NCI-H226 (cell line): ENCODE measurements around the gene STIM1.

Experiments
- DNase-seq: peaks from one replicate; pipeline ENCODE4 v3.0.0-alpha.2; 2015

STIM1 gene

DNA sequence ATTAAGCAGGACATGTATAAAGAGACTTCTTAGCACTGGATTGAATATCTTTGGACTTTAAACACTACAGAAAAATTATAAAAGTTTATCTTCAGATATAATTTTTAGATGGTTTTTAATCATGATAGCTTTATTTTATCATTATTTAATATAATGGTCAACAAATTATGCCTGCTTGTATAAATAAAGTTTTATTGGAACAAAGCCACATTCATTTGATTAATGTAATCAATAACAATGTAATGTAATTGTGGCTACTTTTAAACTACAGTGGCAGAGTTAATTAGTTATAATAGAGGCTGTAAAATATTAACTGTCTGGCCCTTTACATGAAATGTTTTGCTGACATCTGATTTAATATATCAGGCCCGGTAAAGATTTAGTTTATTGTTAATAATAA is 70.0 kb downstream of the STIM1 start:
- no peak for DNase-seq

DNA sequence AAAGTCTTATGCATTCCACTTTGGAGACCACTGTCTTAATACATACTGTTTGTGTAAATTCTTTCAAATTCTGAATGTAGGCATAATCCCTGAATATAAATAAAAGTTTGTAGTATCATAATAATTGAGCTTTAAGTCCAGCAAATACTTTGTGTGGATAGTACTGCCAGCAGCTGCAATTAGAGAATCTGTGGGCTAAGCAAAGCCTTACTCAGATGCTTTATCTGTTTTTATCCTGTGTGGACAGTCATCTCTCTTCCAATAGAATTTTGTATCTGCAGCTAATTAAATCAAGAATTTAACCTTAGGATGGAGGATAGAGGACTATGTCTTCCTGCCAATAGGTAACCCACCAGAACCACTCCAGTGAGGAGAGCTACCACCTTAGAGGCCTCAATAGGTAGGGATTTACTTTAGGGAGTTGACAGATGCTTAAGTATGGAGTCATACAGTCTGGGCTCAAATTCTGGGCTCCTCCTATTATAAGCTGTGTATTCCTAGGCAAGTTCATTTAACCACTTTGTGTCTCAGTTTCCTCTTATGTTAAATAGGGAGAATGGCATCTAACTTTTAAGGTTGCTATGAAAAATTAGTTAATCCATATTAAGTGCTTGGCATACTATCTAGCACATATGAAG is 71.1 kb downstream of the STIM1 start:
- peak; percentile 20 for DNase-seq

DNA sequence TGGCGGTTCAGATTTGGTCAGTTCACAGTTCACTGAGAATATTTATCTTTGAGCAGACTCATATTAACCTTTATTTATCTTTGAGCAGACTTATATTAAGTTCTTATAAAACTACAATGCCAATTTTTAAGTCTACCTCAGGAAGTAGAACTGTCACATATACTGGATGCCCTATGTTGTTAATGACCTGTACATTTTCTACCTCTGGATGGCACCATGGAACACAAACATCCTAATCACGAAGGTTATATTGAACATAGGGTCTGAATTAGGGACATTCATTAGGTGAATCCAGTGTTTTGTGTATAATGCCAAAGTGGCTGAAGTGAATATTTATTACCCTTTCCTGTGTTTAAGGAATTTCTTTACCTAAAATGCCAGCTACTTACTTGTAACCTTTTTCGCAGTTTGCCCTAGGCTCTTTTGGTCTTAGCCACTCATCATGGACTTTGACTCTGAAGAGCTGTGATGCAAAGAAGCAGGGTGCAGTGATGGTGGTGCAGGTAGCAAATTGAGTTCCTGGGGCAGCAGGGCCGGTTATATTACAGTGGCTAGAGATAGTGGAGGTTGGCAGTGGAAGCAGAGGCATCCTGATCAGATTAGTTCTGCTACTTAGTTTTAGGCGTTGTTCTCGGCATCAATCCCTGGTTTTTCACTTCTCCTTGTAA is 71.8 kb downstream of the STIM1 start:
- no peak for DNase-seq

DNA sequence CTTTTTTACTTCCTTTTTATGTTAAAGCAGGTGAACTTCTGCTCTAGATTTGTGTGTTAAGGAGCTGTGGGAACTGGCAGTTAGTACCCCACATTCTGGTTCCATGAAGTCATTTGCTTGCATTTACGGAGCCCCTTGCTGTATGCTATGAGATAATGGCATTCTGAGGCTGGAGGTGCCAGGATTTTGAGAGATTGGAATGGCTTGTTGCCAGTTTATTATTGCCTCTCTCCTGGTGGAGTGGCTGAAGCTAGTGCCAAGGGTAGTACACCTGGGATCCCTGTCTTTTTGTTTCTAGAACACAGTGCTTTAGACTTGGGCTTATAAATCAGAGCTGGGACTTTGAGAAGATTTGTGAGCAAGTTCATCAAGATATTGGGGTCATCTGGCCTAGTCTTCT is 73.8 kb downstream of the STIM1 start:
- peak; percentile 80 for DNase-seq

DNA sequence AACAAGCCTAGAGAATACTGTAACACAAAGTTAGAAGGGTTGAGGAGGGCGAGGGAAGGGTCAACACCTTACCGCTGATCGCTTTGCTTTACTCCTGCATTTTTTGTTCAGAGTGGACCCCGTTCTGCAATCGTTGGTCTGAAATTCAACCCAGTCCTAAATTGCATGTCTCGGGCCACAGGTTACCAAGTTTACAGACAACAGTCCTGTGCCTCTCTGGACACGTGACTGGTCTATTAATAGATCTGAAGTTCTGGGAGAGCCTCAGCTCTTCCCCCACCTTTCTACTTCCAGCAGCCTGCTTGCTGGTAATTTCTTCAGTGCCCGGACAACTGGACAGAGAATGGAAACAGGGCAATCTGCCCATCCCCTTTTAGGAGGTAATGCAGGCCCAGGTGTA is 74.2 kb downstream of the STIM1 start:
- no peak for DNase-seq

DNA sequence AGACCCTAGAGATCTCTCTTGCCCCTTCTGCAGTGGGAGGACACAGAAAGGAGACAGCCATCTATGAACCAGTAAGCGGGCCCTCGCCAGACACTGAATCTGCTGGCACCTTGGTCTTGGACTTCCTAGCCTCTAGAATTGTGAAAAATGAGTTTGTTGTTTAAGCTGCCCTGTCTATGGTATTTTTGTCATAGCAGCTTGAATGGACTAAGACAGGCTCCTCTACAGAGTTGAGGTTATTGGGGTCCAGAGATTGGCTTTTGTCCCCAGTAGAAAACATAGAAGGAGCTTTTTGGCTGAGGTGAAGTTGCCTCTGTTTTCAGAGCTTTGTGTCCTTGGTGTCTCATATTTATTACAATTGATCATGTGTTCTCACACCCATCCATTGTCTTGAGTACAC is 77.2 kb downstream of the STIM1 start:
- DNase-seq: no peak

DNA sequence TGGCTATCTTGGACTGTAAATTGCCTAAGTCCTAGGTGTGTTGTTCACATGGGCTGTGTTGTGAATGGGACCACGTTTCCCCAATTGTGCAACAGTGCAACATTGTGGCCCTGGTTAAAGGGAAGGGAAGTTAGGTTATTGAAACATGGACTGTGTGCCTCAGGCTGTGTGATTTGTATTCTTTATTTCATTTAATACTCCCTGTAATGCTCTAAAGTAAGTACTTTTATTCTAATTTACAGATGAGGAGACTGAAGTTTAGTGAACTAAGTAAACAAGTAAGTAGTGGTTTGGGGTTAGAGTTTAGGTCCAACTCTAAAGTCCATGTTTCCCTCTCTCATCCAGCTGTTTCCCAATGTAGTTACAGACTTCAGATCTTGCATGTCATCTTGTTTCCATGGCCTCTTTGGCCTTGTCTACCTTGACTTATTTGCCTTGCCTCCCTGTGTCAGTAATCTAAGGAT is 77.7 kb downstream of the STIM1 start:
- no peak for DNase-seq

DNA sequence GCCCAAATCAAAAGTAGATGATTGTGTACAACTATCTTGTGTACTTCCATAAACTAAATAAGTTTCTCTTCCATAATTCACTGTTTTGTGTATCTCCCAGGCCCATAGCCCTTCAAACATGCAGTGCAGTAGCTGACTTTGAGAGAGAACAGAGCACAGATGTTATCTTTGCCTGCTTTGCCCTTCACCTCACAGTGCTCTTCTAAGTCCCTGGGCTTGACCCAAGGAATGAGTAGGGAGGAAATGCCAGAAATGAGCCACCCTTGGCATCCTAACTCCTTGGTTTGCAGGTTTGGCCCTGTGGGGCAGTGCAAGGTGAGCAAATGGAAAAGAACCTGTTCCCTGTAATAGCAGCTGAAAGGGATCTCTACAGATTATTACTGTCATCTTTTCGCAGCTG is 79.2 kb downstream of the STIM1 start:
- no peak for DNase-seq

DNA sequence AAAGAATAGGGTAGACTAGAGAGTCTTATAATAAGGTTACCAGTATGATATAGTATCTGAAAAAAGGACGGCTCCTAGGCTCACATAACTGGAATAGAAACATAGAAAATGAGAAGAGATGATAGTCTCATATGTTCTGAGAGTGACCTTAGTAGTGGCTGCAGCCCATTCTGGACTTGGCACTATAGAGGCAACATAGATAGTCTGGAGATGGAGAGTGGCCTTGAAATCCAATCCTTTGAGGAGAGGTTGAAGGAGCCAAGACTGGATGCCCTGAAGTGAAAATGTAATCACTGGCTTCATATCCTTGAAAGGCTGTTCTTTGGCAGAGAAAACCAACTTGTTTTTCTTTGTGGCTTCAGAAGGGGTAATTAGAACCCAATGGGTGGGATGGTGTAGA is 81.1 kb downstream of the STIM1 start:
- DNase-seq: no peak

DNA sequence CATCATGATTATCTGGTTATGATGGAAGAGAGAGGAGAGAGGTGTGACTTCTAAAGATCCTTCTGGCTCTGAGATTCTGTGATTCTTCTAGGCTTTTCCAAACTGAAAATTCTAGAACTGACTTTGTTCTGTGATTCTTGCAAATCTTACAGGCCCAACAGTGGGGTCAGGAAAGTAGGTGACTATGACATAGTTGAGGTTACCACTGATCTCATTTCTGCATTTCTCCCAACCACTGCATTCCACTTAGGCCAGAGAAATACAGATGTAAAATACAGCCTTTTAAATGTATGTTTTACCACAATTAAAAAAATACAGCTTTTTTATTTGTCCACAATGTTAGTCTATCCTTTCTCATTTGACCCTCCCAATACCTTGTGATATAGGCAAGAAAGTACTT is 83.7 kb downstream of the STIM1 start:
- peak; percentile 31 for DNase-seq

DNA sequence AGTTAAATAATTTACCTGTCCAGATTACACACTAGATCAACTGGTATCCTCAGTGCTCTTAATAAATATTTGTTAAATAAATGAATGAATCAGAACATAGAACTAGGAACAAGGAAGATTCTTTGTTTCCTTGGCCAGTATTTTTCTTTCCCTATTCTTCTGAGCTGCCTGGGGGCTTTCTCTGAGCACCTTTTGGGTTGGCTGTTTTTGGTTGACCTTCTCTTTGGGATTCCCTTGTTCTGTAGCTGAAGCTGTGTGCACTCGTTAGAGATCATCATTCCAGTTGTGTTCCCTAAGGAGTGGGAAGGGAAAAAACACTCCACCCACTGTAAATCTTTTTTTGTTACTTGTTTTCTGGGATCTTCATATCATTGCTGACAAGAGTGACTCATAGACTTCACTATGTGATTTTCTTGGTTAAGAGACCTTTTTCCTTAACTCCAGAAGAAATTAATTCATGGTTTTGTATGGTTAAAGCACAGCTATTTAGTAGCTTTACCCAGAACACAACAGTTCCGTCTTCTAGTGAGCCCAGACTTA is 84.3 kb downstream of the STIM1 start:
- no peak for DNase-seq

DNA sequence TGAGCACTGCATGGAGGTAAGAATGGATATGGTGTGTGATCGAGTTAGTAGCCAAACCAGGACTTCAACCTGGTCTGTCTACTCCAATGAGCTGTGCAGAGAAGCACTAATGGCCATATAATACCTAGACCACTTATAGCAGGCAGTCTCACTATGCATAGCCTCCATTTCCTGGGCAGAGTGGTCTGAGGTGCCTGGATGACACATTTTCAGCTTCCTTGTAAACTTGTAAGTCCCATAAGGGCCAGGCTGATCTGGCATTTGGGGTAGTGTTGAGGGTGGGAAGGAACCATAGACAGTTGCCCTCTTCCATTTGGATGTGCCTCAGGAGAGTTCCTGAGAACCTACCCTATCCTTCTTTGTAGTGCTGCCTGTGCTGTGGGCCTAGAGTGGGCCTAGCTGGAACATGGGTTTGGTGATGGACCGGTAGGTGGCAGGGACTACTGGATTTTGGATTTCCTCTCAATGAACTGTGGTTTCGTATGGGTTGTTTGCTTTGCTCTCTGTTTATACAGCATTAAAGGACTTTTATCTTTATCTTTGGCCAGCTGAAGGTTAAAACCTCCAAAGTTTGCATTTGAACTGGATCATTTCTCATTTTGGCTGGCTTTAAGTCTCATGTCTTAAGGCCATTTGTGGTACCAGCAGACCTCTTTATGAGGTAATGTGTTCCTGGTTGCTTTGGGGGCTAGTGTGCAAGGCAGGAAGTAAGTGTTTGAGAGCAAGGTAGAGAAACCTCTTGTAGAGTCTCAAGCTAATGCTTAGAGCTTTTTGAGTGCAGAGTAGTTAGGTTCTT is 86.9 kb downstream of the STIM1 start:
- no peak for DNase-seq

DNA sequence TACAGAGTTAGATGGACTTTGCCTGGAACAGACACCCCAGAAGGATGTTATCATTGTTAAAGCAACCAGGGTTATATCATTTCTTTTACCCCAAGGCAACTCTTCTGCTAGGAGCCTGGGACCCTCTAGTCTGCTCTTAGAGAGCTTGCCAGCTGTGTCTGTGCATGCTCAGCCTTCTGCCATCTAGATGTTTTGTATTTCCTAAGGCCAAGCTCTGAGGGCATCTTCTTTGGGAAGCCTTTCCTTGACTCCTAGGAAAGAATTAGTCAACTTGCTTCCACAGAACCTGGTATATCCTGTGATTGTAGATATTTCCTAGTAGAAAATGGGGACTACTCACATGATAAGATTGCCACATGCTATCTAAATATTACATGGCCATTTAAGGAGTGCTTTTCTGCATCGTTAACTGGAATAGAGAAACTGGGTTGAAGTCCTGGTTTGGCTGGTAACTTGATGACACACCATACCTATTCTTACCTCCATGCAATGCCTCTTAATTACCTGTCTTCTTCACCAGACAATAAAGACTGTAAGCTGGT is 87.6 kb downstream of the STIM1 start:
- DNase-seq: no peak

DNA sequence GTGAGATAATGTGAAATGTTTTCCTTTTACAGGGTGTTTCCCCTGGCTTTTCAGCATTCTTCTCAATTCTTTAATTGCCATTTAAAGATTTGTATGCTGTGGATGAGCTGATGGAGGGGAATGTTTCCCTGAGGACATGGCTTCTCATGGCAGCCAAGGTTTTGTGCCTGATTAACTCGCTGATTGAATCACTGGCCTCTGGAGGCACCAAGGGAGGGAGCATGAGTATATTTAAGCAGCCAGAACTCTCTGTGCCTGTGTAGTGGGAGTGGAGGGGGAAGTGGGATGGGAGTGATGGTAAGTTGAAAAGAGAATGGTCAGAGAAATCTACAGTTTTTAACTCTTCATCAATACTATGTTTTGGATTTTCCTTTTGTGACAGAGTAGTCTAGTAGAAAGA is 88.7 kb downstream of the STIM1 start:
- no peak for DNase-seq

DNA sequence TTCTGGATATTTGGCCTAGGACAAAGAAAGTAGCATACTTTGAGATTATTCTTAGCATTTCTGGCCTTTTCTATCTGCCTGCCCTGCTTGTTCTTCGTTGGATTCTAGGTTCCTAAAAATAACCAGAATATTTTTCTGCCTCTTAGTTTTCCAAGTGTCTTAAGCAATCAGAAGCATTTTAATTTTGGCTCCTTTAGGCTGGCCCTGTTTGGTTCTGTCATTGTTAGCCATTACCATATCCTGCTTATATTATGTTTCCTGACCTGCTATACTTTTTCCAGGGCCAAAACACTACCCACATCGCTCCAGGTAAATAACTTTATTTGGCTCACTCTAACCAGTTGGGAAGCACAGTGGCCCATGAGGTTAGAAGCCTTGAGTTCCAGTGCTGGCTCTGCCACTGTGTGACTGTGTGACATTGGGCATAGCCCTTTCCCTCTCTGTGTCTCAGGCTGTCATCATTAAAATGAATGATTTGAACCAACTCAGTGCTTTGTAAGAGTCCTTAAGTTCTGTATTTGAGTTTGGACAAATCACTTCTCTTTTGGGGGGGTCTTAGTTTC is 91.1 kb downstream of the STIM1 start:
- no peak for DNase-seq

DNA sequence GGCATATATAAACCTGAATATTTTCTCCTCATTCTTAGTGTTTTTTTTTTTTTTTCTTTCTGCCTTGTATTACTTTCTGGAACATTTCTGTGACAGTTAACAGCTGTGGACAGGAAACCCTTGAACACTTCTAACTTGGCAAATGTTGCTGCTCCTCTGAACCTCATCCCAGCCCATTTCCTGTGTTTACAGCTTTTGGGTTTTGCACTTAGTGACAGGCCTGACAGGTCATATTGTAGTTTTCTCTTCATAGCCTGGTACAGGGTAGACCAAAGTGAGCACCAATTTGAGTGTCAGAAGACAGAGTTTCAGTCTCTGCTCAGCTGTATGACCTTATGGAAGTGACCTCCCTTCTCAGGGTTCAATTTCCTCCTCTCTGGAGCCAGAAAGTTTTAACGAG is 91.6 kb downstream of the STIM1 start:
- peak; percentile 24 for DNase-seq

DNA sequence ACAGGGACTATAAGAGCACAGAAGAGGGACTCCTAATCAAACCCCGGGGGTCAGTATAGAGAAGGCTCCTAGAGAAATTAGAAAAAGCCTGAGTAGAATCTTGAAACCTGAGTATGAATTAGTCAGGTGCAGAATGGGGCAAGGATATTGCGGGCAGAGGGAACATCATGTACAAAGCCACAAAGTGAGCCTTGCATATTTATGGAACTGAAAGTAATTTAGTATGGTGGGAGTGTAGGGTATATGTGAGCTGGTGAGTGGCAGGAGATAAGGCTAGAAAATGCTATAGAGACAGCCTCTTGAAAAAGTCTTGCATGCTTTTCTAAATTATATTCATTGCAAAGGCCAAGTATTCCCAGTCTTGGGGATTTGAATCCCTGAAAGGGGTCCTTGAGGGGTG is 93.7 kb downstream of the STIM1 start:
- DNase-seq: no peak

DNA sequence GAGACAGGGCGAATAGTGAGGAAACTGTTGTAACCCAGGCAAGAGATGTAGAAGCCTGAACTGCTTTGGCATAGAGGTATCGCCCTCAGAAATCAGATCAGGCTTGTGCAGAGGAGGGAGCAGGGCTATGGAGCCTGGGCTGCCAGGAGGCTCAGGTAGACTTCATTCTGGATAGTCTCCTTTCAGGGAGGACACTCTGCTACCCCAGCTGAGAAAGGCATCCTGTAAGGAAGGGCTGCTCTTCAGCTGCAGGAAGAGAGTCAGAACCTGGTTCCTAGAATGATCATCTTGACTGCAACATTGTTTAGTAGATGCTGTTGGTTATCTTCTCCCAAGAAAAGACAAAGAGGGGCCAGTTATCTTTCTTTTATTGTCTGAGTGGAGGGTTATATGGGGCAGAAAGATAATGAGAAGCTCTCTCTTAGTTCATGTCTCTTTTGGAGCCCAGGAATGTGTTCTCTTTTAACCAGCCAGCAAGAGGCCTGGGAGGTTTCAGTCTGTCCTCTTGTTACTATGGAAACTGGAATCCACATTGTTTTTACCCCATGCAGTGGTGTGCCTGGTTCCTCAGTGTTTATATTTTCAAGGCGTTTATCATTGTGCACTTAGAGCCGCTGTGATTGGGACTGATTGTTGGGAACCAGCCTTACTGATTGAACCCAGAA is 95.7 kb downstream of the STIM1 start:
- DNase-seq: peak; percentile 36

DNA sequence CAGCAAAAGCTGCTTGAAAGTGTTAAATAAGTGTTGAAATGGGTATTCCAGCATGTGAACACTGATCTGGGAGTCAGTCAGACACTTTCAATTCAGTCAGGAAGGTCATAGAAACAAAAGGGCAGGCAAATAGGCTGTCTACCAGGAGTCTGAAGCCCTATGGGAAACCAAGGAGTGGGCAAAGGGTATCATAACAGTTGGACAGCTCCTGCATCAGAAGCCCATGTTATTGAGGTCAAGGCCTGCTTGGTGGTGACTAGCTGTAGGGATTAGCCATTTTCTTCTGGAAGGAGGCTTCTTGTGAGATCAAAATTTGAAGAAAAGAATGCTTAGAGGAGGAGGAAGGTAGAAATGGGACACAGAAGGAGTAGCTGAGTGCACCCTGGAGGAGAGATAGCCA is 97.3 kb downstream of the STIM1 start:
- no peak for DNase-seq

DNA sequence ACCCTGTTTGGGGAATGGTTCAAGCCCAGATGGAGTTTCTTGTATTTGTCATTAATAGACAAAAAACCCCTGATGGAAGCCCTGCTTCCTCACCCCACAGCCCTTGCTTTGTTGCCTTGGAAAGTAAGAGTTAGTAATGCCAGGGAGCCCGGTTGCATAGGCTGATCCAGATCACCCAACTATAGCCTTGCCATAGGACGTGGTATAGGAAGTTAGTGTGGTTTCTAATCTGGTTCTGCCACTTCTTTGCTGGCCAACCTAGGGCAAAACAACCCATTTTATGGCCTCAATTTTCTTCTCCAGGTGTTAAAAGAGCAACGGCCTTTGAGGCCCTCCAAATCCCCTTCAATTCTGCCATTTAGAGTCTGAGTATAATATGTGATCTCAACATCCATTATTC is 97.9 kb downstream of the STIM1 start:
- DNase-seq: no peak

DNA sequence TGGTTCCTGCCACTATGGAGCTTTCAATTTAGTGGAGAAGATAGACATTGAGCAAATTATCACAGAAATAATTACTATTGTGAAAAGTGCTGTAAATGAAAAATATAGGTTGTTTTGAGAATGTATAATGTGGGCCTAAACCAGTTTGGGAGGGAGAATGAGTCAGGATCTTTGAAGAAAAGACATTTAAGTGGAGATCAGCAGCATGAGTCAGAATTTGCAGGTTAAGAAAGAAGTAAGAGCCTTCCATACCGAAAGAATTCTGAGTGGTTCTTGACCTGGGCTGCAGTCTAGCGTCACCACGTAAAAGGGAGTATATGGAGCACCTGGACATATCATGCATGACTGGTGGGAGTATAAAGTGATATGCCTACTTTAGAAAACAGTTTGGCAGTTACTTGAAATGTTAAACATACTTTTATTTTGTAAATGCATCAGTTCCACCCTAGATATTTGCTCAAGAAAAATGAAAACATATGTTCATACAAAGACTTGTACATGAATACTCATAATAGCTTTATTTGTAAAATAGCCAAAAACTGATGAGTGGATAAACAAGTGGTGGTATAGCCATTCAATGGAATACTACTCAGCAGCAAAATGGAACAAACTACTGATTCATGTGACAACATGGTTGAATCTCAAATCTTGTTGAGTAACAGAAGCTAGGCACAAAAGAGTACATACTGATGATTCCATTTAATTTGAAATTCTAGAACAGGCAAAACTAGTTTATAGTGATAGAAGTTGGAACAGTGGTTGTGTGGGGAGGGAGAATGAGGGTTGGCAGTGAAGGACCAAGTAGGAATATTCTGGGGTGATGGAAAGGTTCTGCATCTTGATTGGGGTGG is 99.2 kb downstream of the STIM1 start:
- peak; percentile 43 for DNase-seq

DNA sequence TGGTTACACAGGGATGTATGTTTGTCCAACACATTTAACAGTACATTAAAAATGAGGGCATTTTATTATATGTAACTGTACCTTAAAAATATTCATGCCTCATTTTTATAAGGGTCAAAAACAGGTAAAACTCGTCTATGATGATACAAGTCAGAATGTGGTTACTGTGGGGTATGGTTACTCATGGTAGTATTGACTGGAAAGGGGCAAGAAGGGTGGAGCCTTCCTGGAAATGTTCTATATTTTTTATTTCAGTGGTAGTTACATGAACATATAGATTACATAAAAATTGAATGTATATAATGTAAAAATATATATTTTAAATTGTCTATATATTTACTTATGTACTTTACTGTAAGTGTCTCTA is 99.8 kb downstream of the STIM1 start:
- no peak for DNase-seq
